HG03432 (cell line): ENCODE measurements around the gene CFAP97.
A peak's percentile ranks its signal among the peaks of the same experiment; 100 is the strongest.
"Not testable (repeated sequence)": the region's sequence is repeated elsewhere in the genome, so short reads cannot be mapped to it uniquely, and the experiment has no call there.

Experiments
- ATAC-seq: cut with Tn5 transposase; IDR thresholded peaks from one replicate; pipeline ENCODE4 v1.9.1; 2021; ENCODE audit warnings: mild to moderate bottlenecking, moderate library complexity; ENCODE audit not compliant: unreplicated experiment

The CFAP97 gene

GRCh38 chr4:185142912-185143600 is 60.7 kb downstream of the CFAP97 start, which contains the start of gene SLC25A4:
Gene SLC25A4 (plus strand): TSS chr4:185143266. CDS start chr4:185143373, 107 bp downstream.
- peak; percentile 98 for ATAC-seq

GRCh38 chr4:185142564-185142911 is 61.3 kb downstream of the CFAP97 start:
- no peak for ATAC-seq

- no peak for ATAC-seq
Measured at GRCh38 chr4:185141777-185142176, 62.0 kb downstream of the CFAP97 start.

GRCh38 chr4:185139736-185140135 is 64.1 kb downstream of the CFAP97 start:
- ATAC-seq: no peak

GRCh38 chr4:185138161-185138560 is 65.6 kb downstream of the CFAP97 start:
- ATAC-seq: no peak

GRCh38 chr4:185137233-185137925 is 66.4 kb downstream of the CFAP97 start:
- no peak for ATAC-seq

GRCh38 chr4:185134307-185134869 is 69.4 kb downstream of the CFAP97 start:
- peak; percentile 75 for ATAC-seq

- peak; percentile 62 for ATAC-seq
Measured at GRCh38 chr4:185128272-185129119, 75.3 kb downstream of the CFAP97 start.

GRCh38 chr4:185127021-185127925 is 76.5 kb downstream of the CFAP97 start:
- ATAC-seq: no peak

GRCh38 chr4:185124006-185124405 is 79.8 kb downstream of the CFAP97 start:
- no peak for ATAC-seq

GRCh38 chr4:185122681-185123345 is 81.0 kb downstream of the CFAP97 start:
- ATAC-seq: peak; percentile 81

GRCh38 chr4:185120631-185120946 is 83.2 kb downstream of the CFAP97 start:
- no peak for ATAC-seq

- ATAC-seq: no peak
Measured at GRCh38 chr4:185119927-185120630, 83.7 kb downstream of the CFAP97 start.

- ATAC-seq: not testable (repeated sequence)
Measured at GRCh38 chr4:185119467-185119866, 84.3 kb downstream of the CFAP97 start.

GRCh38 chr4:185118876-185119275 is 84.9 kb downstream of the CFAP97 start:
- ATAC-seq: no peak

GRCh38 chr4:185117300-185117934 is 86.4 kb downstream of the CFAP97 start:
- no peak for ATAC-seq

- peak; percentile 67 for ATAC-seq
Measured at GRCh38 chr4:185115827-185116232, 88.0 kb downstream of the CFAP97 start.

- ATAC-seq: no peak
Measured at GRCh38 chr4:185113340-185113739, 90.5 kb downstream of the CFAP97 start.

- ATAC-seq: no peak
Measured at GRCh38 chr4:185112104-185112503, 91.7 kb downstream of the CFAP97 start.
